ENCODE data around the gene DNTTIP2. TPM values are rescaled to one million over a fixed set of nuclear protein-coding genes. Genes with fewer than 3 reads are reported as not detected.

Gene DNTTIP2
- total RNA-seq, 1 donor, result 23.5 TPM

DNA sequence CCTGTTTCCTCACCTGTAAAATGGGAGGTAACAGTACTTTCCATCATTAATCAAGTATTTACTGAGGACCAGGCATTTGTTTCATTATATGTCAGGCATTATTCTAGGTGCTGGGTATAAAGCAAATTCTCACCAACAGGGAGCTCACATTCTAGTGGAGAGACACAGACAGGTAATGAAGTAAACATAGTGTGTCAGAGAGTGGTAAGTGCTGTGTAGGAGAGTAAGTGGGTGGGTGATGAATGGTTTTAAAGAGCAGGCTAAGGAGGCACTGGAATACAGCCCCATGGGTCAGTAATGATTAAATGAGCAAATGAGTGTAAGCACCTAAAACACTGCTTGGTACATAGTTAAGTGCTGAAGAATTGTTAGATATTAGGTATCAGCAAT is 60.4 kb downstream of the DNTTIP2 start:
- Histone ChIP-seq H3K27ac (ENCODE audit: low read depth, low read length) (no peak overlapping the region), H3K9me3 (ENCODE audit: low read depth, low read length) (no peaks in the 10 kb centered on the region), H2AFZ (ENCODE audit: low read length) (no peak overlapping the region), H3K4me3 (ENCODE audit: insufficient read depth, low read length) (no peak overlapping the region), H3K36me3 (ENCODE audit: insufficient read depth, low read length) (no peaks in the 10 kb centered on the region), H4K20me1 (ENCODE audit: insufficient read depth, low read length) (no peaks in the 10 kb centered on the region), H3K4me2 (ENCODE audit: insufficient read depth, low read length) (no peak overlapping the region), H3K27me3 (ENCODE audit: insufficient read depth, low read length) (no peaks in the 10 kb centered on the region), H3K79me2 (ENCODE audit: insufficient read depth, low read length) (no peaks in the 10 kb centered on the region), H3K4me1 (ENCODE audit: insufficient read depth, low read length) (peaks cover 13% of the 10 kb centered on the region)
- DNase-seq (ENCODE audit: insufficient read length, low spot score, missing footprints), result no peak
- TF ChIP-seq, protein P1, sequence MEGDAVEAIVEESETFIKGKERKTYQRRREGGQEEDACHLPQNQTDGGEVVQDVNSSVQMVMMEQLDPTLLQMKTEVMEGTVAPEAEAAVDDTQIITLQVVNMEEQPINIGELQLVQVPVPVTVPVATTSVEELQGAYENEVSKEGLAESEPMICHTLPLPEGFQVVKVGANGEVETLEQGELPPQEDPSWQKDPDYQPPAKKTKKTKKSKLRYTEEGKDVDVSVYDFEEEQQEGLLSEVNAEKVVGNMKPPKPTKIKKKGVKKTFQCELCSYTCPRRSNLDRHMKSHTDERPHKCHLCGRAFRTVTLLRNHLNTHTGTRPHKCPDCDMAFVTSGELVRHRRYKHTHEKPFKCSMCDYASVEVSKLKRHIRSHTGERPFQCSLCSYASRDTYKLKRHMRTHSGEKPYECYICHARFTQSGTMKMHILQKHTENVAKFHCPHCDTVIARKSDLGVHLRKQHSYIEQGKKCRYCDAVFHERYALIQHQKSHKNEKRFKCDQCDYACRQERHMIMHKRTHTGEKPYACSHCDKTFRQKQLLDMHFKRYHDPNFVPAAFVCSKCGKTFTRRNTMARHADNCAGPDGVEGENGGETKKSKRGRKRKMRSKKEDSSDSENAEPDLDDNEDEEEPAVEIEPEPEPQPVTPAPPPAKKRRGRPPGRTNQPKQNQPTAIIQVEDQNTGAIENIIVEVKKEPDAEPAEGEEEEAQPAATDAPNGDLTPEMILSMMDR (IDR thresholded peaks at IDR 0.05; ENCODE audit: extremely low read depth, low read depth, low read length), result no peak

DNA sequence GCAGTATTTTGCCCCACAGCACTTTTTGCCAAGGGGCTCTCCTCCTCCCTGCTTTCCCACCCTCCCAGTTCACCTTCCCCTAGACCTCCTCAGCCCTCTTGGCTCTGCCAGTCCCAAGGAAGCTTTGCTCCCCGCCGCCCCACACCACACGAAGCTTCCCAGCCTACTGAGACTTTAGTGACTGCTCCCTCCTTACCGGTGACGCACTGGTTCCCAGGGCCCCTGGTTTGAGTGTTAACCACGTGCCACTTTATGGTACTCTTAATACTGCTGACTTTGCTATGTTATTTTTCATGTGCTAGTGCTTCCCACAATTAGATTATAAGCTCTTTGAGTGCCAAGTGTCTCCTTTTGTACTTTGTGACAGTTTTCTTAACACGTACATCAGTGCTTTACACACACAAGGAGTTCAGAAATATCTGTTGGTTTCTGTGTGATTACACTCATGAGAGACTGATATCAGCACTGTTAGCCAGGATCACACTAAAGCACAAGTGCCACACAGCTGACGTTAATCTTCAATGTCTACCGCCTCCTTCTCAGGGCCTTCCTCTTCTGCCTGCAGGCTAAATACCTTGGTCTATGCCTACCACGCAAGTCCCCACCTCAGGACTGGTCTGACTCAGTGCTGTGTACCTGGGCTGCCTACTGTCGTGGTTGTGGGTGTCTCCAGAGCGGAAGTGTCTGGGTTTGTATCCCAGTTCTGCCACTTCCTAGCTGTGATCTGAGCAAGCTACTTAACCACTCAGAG is 61.0 kb downstream of the DNTTIP2 start:
- no peaks in the 10 kb centered on the region for H3K9me3 ChIP-seq (ENCODE audit: low read depth, low read length)

DNA sequence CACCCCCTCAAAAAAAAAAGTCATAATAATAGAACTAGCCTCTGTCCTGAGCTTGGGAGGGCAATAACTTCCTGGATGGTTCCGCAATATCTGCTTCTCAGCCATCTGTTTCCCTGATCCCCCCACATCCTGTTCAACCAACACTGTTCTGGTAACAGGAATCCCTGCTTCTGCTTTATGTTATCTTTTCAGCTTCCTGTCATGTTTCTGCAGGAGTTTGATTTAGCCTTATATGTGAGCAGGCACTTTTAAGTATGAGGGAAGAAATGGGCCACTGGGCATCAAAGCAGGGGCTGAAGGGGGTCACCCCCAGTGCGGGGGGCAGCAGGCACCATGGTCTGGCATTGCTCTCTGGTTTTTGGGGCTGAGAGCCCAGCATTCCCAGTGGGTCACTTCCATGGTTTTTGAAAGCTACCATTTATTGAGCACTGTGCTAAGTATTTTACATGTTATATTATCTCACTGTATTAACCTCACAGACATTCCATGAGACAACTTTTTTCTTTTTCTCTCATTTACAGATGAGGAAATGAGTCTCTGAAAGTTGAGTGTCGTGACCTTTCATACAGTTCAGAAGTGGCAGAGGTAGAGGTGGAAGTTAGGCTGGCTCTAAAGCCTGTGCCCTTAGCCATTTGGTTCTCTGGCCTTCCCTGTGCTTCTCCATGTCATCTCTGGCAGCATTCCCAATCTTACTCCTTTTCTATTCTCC is 61.9 kb downstream of the DNTTIP2 start:
- no peaks in the 10 kb centered on the region for H3K36me3 ChIP-seq (ENCODE audit: insufficient read depth, low read length)
- no peaks in the 10 kb centered on the region for H3K27me3 ChIP-seq (ENCODE audit: insufficient read depth, low read length)
- no peak overlapping the region for H3K27ac ChIP-seq (ENCODE audit: low read depth, low read length)
- H3K4me3 ChIP-seq (ENCODE audit: insufficient read depth, low read length), result no peak overlapping the region
- no peaks in the 10 kb centered on the region for H4K20me1 ChIP-seq (ENCODE audit: insufficient read depth, low read length)
- TF ChIP-seq, protein P1 (IDR thresholded peaks at IDR 0.05; ENCODE audit: extremely low read depth, low read depth, low read length), result no peak
- H3K9me3 ChIP-seq (ENCODE audit: low read depth, low read length), result no peaks in the 10 kb centered on the region
- peak; percentile 73 for DNase-seq (ENCODE audit: insufficient read length, low spot score, missing footprints)
- peak overlapping the region; percentile 56 for H2AFZ ChIP-seq (ENCODE audit: low read length)
- no peaks in the 10 kb centered on the region for H3K79me2 ChIP-seq (ENCODE audit: insufficient read depth, low read length)
- H3K4me2 ChIP-seq (ENCODE audit: insufficient read depth, low read length), result peak overlapping the region; percentile 8
- peaks cover 20% of the 10 kb centered on the region for H3K4me1 ChIP-seq (ENCODE audit: insufficient read depth, low read length)

More for the DNA sequence above, 61.0 kb downstream of the DNTTIP2 start:
- Histone ChIP-seq H3K27me3 (ENCODE audit: insufficient read depth, low read length) (no peaks in the 10 kb centered on the region), H3K4me2 (ENCODE audit: insufficient read depth, low read length) (no peak overlapping the region), H3K79me2 (ENCODE audit: insufficient read depth, low read length) (no peaks in the 10 kb centered on the region), H3K4me3 (ENCODE audit: insufficient read depth, low read length) (no peak overlapping the region), H2AFZ (ENCODE audit: low read length) (no peak overlapping the region), H3K4me1 (ENCODE audit: insufficient read depth, low read length) (peaks cover 19% of the 10 kb centered on the region), H4K20me1 (ENCODE audit: insufficient read depth, low read length) (no peaks in the 10 kb centered on the region), H3K36me3 (ENCODE audit: insufficient read depth, low read length) (no peaks in the 10 kb centered on the region), H3K27ac (ENCODE audit: low read depth, low read length) (no peak overlapping the region)
- TF ChIP-seq, protein P1 (IDR thresholded peaks at IDR 0.05; ENCODE audit: extremely low read depth, low read depth, low read length), result no peak
- no peak for DNase-seq (ENCODE audit: insufficient read length, low spot score, missing footprints)

Small RNAs within 50 kb of the gene (small RNA-seq; reads per million reads assigned to genes)
- gene AL117351.2 (not detected), gene MIR760 (not detected)

Other genes with a start within 250 kb of the DNTTIP2 start
- gene BCAR3, start 197.4 kb downstream of the DNTTIP2 start, total RNA-seq, result 34.0 and 37.1 TPM in 2 replicates
- gene GCLM, start 30.2 kb upstream of the DNTTIP2 start, total RNA-seq, result 23.0 and 27.5 TPM in 2 replicates
- under 0.01 and 1.1 TPM in 2 replicates for gene ABCA4, start 241.9 kb upstream of the DNTTIP2 start, total RNA-seq

All from osteoblast (primary cell).